Daoy (cell line): Measurements from ENCODE around the gene BMP7. TPM values are rescaled to one million over a fixed set of nuclear protein-coding genes. Genes with fewer than 3 reads are reported as not detected.

Experiments
- DNase-seq: peaks from one replicate; pipeline ENCODE4 v3.0.0-alpha.2; 2015; ENCODE audit warnings: low read depth
- total RNA-seq: library from RNA; depleted of rRNA; stranded (reverse); fragments of >200 nt; shearing (Covaris generic); gene quantifications from 2 replicates; pipeline ENCODE4 v1.2.3, GENCODE V29; 2014

Gene BMP7
- total RNA-seq, 1 experiment from 2014 or later: 12.7 TPM

DNA sequence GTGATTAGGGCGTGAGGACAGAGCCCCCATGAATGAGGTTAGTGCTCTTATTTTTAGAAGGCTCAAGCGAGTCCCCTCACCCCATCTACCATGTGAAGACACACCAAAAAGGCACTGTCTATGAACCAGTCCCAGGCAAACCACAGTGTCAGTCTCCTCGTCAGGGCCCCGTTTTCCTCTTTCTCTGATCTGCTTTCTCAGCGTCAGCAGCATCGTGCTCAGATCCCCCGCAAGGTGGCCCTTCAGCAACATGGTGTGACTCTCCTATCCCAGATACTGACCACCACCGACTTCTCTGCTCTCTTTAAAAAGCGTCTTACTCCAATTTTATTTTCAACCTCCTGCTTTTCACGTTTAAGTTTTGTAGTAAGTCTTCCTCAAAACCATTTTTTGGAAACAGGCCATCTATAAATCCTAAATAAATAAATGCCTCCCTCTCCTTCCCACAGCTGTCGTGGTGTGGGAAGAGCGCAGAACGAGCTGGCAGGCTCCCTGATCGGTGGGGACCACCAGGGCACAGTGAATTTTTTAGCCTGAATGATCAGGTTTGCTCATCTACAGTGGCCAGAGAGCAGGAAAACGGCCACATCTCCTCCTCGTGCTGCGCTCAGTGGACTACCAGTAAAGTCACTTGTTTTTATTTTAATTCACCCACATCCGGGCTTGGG is 113.1 kb downstream of the BMP7 start:
- DNase-seq: no peak

DNA sequence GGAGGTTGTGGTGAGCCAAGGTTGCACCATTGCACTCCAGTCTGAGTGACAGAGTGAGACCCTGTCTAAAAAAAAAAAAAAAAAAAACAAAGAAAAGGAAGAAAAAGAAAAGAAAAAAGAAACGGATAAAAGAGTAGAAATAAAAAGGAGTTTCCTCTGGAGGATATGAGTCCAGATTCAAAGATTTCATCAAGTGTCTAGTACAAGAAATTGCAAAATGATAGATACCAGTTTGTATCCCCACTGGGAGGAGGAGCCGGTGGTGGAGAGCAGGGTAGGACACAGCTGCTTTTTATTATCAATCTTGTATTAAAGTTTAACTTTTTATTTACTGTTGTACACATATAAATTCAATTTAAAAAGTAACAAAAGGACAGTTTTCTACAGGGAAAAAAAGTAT is 113.9 kb downstream of the BMP7 start:
- DNase-seq: no peak

- no peak for DNase-seq
Measured at GRCh38 chr20:57150559-57150958, 115.9 kb downstream of the BMP7 start.

GRCh38 chr20:57148263-57148662 is 118.2 kb downstream of the BMP7 start:
- no peak for DNase-seq

GRCh38 chr20:57147185-57147584 is 119.3 kb downstream of the BMP7 start:
- no peak for DNase-seq

DNA sequence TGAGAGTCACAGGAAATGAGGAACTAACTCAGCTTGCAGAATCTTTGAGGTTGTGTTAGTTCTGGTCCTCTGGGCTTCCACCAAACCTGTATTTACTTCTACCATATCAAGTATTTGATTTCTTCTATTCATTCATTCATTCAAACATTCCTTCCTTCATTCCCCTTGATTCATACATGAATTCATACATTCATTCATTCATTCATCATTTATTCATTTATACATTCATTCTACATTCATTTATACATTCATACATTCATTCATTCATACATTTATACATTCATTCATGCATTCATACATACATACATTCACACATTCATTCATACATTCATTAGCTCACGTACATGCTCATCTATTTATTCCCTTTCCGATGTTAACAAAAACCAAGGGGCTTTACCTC is 120.3 kb downstream of the BMP7 start:
- DNase-seq: no peak

GRCh38 chr20:57145089-57145631 is 121.3 kb downstream of the BMP7 start:
- no peak for DNase-seq

DNA sequence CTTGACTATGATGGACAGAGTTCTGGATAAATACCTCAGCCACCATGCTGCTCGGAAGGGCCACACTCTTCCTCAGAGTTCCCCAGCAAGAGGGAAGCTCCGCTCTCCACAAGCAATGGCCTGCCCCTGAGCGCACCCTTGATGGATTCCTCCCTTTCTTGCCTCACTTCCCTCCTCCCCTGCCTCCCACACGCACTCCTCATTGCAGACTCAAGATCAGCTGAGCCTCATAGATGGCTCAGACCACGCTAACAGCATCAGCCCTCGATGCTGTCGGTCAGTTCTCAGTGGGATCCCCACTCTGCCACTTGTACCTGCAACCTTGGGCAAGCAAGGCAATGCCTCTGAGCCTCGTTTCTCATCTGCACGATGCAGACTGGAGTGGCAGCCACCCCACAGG is 123.3 kb downstream of the BMP7 start:
- no peak for DNase-seq

DNA sequence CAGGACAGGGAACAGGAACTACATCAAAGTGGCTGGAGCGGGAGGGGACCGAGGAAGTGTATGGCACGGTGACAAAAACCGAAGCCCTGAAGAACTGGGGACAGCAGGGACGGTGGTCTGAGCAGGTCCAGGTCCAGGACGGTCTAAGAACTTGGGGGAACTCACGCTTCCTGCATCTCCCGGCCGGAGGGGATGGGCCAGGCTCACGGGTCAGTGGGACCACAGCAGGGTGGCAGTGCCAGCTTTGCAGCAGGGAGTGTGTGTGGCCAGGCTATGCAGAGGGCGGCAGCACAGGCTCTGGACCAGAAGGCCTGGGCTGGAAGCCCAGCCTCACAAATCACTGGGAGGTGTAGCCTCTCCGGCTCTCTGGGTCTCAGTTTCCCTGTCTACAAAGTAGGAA is 123.8 kb downstream of the BMP7 start:
- no peak for DNase-seq

DNA sequence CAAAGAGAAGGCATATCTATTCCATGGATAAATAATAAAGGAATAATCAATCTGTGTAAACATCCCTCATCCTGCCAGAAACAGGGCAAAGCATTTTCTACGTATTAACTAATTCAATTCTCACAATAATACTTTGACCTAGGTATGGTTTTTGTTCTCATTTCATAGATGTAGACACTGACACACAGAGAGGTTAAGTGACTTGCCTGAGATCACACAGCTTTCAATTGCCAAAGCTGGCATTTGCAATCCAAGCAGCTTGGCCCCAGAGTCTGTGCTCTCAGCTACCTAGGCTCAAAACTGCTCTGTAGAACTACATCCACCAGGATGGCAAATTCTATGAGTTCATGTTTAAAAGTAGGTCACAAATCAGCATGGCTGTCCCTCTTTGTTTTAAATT is 124.9 kb downstream of the BMP7 start:
- DNase-seq: no peak

DNA sequence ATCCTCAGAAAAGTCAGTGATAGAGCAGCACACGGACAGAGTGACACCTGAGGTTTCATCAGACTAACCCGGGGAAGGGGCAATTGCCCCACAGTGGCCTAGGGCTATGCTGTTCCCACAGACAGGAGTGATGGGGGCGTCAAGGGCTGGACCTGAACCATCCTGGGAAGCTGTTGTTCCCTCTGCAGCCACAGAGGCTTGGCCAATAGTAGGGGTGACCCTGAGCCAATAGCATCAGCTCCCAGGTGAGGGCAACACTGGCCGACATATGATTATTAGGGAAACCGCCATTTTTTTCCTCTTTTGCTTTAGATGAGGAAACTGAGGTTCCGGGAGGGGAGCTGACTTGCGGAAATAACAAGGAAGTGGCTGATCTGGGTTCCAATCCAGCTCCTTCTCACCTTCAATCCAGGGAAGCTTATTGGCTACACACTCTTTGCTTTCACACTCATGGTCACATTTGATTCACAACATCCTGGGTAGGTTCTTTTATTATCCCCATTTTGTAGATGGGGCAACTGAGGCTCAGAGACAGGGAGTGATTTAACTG is 126.0 kb downstream of the BMP7 start:
- DNase-seq: no peak

GRCh38 chr20:57139342-57140093 is 126.9 kb downstream of the BMP7 start:
- no peak for DNase-seq

- DNase-seq: no peak
Measured at GRCh38 chr20:57138198-57138995, 128.0 kb downstream of the BMP7 start.

GRCh38 chr20:57137676-57138075 is 128.8 kb downstream of the BMP7 start:
- DNase-seq: no peak

DNA sequence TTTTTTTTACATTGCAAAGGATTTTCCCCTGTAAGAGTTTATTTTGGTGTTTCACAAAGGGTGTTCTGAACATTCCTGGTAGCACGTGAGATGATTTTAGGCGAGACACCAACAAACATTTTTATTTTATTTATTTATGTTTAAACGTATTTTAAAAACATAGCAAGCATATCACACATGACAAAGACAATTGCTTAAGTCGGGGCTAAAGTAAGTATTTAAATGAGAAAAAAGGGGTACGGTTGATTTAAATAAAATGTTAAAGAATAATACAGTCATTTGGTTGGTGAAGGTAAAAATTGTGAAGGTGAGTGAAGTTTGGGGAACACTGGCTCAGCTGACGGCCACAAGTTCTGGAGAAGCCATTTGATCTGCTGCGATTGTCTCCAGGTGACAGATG is 129.7 kb downstream of the BMP7 start:
- no peak for DNase-seq

- peak; percentile 20 for DNase-seq
Measured at GRCh38 chr20:57135875-57136274, 130.6 kb downstream of the BMP7 start.

GRCh38 chr20:57134804-57135203 is 131.6 kb downstream of the BMP7 start:
- DNase-seq: no peak

DNA sequence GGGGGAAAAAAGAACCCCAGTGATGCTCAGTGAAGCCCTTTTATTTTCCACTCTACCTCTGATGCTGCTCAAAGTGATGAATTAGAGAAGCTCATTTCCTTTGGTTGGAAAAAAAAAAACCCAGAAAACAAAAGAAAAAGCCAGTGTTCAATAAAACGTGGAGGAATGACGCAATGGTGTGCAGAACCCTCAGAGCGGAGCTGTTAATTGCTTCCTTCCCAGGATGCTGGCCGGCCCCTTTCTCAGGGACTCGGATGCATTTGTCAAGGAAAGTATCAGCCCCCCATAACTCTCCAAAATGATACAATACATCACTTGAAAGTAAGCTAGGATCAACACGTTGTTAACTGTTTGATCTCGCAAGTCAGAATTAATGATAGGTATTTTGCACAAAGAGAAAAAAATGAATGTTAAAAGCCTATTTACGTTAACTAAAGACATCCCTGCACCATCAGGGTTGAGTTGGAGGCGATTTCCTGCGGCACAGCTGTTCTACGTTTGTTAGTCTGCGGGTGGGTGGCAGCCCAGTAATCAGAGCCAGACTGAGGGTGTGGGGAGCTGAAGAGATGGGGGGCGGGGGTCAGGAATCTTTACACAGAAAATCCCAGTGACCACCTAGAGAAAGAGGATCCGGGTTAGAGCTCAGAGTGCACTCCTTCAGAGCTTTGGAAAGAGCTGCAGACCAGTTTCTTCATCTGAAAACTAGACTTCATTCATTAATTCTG is 132.4 kb downstream of the BMP7 start:
- DNase-seq: no peak

GRCh38 chr20:57131601-57132391 is 134.6 kb downstream of the BMP7 start:
- DNase-seq: no peak

- no peak for DNase-seq
Measured at GRCh38 chr20:57131077-57131476, 135.4 kb downstream of the BMP7 start.
